ENCODE measurements around the gene FRMPD2.
"Not testable (repeated sequence)": the region's sequence is repeated elsewhere in the genome, so short reads cannot be mapped to it uniquely, and the experiment has no call there.

Gene FRMPD2

DNA sequence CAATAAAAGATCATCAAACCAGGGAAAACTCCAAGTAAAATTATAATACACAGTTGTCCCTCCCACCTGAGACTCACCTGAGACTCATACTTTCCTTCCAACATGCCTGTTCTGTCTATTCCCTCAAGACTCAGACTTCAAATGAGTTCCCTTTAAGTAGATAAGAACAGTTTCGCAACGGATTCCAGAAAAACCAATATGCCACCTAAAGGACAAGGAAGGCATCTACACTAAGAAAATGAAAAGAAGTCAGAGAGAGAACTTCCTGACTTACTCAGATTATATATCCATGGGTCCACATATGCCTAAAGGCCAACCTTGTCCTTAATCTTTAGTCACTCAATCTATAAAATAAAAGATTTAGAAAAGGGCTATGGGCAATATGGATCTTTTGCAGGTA lies 148.9 kb downstream of the FRMPD2 start:
- not testable (repeated sequence) for DNase-seq

DNA sequence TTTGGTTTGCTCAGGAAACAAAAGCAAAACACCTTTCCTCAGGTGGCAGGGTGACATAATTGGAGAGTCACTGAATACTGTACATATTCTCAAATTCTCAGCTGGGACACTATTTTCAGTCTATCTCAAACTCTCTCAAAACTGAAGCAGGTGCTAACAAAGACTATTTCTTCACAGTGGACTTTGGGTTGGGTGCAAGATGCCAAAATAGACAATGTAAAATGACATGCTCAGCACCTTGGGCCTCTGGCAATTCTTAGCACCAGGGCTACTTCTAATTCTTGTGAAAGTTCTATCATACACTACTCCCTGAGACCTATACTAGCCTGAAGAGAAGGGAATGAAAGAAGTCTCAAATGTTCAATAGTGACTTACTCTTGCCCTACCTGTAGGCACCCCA lies 151.9 kb downstream of the FRMPD2 start:
- not testable (repeated sequence) for DNase-seq

DNA sequence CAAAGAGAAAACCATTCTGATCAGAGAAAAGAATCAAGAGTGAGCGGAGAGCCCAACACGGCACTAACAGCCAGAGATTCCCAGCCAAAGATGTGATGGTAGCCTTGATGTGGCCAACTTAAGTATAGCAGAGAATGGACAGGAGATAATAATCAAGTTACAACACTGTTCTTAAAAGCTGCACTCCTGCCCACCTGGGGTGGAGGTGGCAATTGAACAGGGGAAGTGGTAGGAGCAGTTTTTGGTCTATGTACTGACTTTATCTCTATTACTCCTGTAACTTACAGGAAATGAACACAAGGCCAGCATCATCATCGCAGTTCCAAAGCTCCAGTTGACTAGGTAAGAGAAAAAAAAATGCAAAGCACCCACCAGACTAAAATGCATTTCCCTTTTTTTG lies 164.2 kb downstream of the FRMPD2 start:
- DNase-seq = not testable (repeated sequence)
